G401 (cell line): ENCODE measurements around the gene NPEPPS. TPM values are rescaled to one million over a fixed set of nuclear protein-coding genes. Genes with fewer than 3 reads are reported as not detected.
"Not testable (repeated sequence)": the region's sequence is repeated elsewhere in the genome, so short reads cannot be mapped to it uniquely, and the experiment has no call there.

Experiments
- DNase-seq: peaks from one replicate; pipeline ENCODE4 v3.0.0-alpha.2; 2015; ENCODE audit warnings: low spot score
- in situ Hi-C: cut with HindIII; loops from 2 replicates; pipeline ENCODE4 v1.10.0; 2016; ENCODE audit warnings: low sequenced_read_pairs, mixed read lengths
- total RNA-seq: library from RNA; depleted of rRNA; stranded (reverse); fragments of >200 nt; shearing (Covaris generic); gene quantifications from 2 replicates; pipeline ENCODE4 v1.2.3, GENCODE V29; 2014

Gene NPEPPS
- total RNA-seq, 1 experiment from 2014 or later: 58.9 TPM

DNA sequence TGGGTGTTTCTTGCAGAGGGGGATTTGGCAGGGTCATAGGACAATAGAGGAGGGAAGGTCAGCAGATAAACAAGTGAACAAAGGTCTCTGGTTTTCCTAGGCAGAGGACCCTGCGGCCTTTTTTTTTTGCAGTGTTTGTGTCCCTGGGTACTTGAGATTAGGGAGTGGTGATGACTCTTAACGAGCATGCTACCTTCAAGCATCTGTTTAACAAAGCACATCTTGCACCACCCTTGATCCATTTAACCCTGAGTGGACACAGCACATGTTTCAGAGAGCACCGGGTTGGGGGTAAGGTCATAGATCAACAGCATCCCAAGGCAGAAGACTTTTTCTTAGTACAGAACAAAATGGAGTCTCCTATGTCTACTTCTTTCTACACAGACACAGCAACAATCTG, 25.2 kb downstream of the NPEPPS start:
- in situ Hi-C loops, DNase-seq: not testable (repeated sequence)

DNA sequence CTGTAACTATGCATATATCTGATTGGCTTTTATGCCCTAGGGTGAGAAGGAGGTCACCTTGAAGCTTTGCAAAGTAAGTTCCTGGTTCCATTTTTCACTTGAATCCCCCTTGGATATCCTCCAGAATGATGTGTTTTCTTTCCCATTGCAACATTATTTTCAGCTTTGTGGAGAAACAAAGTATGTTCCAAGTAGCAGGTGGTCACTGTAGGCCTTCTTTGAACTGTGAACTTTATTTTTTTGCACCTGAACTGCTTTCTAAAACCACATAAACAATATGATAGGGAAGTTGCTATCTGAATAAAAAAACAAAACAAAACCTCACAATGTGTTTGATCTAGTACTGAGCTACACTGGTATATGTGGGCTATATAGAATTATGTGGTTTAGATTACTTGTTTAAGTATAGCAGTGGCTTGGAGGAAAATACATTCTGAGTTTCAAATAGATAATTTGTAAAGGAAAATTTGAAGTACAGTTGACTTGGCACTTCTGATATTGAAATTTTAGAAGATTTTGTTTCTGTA, 29.7 kb downstream of the NPEPPS start:
- DNase-seq, in situ Hi-C loops: not testable (repeated sequence)

DNA sequence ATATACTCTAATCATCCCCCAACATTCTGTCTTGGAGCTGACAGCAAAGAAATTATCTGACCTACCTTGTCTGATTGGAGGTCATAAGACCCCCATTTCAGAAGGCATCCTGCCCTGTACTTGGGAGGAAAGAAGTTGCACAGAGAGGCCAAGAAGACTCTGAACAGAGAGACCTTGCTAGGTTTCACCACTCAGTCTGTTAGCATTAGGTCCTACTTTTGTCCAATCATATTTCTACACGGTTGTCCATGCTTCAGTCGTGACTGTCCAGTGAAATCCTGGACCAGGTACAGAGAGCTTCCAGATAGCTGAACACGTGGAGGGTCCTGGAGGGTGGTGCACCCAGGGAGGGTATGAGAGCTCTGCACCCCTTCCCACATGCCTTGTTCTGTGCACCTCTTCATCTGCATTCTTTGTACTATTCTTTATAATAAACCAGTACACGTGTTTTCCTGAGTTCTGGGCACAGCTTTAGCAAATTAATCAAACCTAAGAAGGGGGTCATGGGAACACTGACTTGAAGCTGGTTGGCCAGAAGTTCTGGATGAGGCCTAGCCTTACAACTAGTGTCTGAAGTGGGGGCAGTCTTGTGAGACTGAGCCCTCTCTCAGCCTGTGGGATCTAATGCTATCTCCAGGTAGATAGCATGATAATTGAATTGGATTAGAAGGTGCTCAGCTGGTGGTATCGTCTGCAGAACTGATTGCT, 30.9 kb downstream of the NPEPPS start:
- in situ Hi-C loops, DNase-seq: not testable (repeated sequence)

DNA sequence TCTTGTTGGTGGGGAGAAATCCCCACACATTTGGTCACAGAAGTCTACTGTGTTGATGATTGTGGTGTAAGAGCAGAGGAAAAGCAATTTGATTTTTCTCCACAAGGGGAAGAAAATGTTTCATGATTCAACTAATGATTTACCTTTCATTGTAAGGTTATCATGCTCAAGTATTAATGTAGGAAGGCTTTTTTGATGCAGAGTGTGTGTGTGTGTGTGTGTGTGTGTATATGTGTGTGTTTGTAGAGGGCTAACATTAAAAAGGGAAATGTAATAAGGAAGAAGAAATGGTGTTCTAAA, 31.4 kb downstream of the NPEPPS start:
- DNase-seq, in situ Hi-C loops: not testable (repeated sequence)

DNA sequence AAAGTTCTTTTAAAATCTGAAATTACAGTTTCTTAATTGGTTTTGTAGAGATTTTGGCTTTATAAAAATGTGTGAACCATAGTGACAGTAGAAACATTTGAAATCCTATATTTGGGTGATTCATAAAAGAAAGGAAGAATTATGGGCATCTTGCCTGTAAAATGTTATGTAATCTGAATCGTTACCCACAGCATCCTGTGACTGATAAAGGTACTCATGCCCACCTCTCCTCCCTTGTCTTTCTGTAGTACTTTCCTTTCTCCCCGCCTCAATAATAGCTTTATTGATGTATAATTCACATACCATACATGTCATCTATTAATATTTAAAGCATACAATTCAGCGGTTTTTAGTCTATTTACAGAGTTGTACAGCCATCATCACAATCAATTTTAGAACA, 36.4 kb downstream of the NPEPPS start:
- in situ Hi-C loops: not testable (repeated sequence)
- peak; percentile 29 for DNase-seq

DNA sequence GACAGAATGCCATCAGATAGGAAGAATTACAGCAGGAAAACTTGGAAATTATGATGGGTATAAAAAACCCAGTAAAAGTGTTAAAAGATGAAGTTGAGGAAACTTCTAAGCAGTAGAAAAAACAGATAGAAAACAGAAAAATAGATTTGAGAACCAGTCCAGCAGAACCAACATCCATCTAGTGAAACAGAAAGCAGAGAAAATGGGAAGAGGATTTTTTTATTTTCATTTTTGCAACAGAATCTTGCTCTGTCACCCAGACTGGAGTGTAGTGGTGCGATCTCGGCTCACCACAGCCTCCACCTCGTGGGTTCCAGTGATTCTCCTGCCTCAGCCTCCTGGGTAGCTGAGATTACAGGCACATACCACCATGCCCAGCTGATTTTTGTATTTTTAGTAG, 41.7 kb downstream of the NPEPPS start:
- in situ Hi-C loops, DNase-seq: not testable (repeated sequence)

DNA sequence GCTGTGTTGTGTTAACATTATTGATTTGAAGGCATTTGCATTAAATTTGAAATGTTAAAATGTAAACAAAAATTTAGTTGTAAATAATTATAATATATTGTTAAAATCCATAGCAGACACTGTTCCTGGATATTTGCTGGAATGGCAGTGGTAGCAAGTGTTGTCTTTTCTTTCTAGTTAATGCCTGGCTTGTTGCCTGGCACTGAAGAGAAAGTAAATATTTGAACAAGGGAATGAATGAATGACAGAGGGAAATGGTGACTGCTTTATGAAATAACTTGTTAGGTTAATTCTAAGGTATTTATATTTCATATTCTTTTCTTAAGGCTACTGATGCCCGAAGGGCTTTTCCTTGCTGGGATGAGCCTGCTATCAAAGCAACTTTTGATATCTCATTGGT, 51.5 kb downstream of the NPEPPS start:
- in situ Hi-C loops: not testable (repeated sequence)

DNA sequence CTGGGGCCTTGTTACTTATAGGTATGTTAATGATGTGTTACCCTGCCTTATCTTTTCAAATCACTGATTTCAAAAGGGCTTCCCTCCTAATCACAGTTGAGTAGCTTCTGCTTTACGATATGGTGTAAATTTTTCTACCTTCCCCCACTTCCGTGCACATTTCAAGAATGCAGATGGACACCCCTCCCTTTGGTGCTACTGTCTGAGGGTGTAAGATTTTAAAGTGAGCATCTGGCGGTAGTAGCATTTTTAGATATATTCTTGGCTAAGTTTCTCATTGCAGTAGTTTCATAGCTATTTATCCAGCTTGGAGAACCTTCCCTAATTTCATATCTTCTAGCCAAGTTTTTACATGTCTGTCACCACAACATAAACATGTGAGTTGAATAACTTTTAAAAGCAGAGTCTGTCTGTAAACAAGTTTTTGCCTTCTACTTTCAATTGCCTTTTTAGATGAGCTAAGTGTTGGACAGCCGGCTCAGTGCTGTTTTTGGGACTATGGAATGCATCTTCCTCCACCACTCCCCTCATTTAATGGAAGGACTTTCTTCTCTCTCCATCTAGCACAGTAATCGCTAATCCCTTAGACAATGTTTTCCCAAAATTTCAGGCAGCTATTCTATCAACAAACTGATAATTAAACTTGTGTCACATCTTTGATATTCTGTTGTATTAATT, 55.6 kb downstream of the NPEPPS start:
- in situ Hi-C loops, DNase-seq: not testable (repeated sequence)

More for the DNA sequence above, 51.5 kb downstream of the NPEPPS start:
- not testable (repeated sequence) for DNase-seq

DNA sequence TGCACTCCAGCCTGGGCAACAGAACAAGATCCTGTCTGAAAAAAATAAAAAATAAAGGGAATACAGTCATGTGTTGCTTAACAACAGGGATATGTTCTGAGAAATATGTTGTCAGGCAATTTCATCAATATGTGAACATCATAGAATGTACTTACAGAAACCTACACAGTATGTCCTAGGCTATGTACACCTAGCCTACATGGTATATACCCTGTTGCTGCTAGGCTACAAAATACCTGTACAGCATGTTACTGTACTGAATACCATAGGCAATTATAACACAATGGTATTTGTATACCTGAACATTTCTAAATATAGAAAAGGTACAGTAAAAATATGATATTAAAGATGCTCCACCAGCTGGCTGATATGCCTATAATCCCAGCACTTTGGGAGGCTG, 62.6 kb downstream of the NPEPPS start:
- DNase-seq, in situ Hi-C loops: not testable (repeated sequence)

DNA sequence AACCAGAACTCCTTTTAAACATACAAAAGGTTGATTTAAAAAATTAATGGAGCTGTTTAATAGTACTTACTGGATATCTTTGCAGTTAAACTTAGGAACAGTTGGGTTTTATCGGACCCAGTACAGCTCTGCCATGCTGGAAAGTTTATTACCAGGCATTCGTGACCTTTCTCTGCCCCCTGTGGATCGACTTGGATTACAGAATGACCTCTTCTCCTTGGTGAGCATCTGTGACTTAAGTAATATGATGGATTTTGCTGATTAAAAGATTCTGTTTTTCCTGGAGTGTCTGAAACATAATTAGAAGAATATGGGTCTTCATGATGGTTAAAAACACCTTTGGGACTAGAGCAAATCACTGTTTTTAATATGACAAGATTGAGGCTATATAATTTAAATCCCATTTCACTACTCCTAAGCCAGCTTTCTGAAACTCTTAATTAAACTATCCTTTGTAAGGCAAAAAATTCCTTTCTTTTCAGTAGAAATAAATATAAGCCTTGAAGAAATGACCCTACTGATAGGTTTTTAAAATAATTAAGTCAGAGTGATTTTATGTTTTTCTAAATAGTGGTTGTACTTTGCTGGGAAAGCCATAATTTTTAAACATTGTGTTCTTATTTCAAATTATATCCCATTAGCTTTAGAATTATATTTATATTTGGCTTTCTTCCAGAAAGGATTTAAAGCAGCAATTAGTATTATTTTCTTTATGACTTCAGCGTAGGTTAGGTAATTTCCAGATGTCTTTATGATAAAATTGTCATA, 73.1 kb downstream of the NPEPPS start:
- no peak for DNase-seq
- in situ Hi-C loops: no loop called here

DNA sequence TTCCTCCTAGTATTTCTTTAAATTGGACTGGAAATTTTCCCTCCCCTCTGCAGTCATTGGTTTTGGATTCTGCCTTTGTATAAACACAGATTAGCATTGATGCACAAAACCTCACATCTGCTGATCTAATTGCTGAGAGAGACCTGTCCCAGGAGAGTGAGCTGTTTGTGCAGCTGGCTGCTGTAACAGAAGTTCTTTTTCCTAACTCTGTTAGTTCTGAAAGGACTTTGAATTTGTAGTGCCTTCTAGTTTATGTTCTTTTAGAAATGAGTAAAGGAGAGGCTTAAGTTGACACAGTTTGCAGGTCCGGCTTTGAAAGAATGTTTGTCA, 73.7 kb downstream of the NPEPPS start:
- DNase-seq: no peak
- in situ Hi-C loops: no loop called here

DNA sequence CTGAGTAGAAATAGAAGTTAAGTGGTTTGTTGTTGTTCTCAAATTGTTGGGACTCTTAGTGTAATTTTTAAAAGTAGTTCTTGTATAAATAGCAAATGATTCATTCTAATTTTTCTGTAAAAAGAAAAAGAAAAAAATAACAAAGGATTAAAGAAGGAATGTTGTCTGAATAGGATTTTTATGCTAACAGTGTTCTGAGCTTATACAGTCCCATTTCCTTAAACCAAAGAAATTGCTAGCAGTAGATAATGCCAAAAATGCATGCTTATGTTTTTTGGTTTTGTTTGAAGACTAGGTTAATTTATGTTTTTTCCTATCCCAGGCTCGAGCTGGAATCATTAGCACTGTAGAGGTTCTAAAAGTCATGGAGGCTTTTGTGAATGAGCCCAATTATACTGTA, 74.1 kb downstream of the NPEPPS start:
- DNase-seq: no peak
- in situ Hi-C loops: no loop called here

DNA sequence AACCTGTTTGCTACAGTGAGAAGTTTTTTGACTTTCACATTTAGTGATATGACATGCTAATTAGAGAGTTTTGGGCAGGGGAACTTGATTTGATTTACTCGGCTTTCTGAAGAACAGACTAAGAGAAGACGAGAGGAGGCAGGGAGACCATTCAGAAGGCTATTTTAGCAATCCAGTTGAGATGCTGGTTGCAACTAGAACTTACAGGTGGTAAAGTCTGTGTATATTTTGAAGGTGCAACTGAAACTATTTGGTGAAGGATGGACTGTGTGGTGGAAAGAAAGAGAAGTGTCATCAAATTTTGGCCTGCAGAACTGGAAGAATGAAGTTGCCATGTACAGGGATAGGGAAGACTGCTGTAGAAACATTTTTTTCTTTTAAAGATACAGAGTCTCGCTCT, 76.6 kb downstream of the NPEPPS start:
- in situ Hi-C loops: no loop called here
- DNase-seq: no peak

DNA sequence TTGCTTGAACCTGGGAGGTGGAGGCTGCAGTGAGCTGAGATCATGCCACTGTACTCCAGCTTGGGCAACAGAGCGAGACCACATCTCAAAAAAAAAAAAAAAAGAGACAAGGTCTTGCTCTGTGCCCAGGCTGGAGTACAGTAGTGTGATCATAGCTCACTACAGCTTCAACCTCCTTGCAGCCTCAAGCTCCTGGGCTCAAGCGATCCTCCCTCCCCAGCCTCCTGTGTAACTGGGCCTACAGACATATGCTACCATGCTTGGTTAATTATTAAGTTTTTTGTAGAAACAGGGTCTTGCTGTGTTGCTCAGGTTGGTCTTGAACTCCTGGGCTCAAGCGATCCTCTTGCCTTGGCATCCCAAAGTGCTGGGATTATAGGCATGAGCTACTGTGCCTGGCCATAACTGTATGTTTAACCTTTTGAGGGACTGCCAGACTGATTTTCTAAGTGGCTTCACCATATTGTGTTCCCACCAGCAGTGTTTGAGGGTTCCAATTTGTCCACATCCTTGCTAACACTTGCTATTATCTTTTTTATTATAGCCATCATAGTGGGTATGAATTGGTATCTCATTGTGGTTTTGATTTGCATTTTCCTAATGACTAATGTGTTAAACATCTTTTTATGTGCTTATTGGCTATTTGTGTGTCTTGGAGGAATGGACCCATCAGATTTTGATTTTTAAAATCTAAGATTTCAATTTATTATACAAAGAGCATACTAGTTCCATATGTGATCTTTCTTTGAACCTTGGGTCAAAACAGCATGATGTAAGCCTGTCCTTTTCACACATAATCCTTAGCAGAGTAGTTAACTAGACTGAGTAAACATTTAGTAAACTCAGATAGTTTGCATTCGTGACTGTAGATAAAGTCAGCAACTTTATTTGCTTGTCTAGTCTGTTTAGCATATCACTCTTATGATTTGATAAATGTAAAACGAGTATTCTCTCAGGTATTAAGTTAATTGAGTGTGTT, 80.8 kb downstream of the NPEPPS start:
- in situ Hi-C loops: no loop called here

DNA sequence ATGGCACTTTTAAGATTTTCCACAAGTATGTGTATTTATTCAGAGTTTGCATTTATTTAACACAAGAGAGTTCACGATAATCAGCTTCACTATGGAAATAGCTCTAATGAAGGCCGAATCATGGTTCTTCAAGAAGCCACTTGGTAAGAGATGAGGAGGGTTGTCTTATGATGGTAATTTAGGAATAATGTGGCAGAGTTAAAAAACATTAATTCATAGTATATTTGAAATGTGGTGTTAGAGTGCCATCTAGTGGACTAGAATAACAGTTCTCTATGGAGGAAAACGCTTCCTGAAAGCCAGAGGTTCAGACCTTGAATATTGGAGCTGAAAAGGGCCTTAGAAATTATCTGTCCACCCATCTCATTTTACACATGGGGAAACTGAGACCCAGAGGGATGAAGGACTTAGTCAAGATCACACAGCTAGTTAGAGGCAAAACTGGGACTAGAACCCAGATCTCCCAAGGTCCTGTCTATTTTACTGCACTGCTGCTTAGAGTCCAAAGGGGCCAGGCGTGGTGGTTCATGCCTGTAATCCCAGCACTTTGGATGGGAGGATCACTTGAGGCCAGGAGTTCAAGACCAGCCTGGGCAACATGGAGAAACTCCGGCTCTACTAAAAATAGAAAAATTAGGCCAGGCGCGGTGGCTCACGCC, 85.0 kb downstream of the NPEPPS start:
- peak; percentile 67 for DNase-seq
- in situ Hi-C loops: no loop called here

More for the DNA sequence above, 80.8 kb downstream of the NPEPPS start:
- DNase-seq: no peak

DNA sequence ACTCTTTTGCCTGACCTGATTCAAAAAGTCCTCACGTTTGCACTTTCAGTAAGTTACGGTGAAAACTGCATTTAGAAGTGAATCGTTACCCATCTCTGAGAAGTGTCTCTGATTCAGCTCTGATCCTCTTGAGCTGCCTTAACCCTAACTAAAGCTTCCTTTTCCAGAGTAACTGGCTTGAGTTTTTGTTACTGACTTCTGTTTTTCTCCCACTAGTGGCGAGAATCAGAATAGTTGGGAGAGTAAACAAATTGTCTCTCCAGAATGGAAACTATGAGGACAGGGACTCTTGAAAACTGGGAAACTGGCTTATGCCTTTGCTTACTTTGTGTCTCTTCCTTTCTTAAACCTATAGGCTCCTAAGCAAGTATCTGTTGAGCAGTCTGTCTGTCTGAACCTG, 87.5 kb downstream of the NPEPPS start:
- in situ Hi-C loops: no loop called here
- DNase-seq: no peak

DNA sequence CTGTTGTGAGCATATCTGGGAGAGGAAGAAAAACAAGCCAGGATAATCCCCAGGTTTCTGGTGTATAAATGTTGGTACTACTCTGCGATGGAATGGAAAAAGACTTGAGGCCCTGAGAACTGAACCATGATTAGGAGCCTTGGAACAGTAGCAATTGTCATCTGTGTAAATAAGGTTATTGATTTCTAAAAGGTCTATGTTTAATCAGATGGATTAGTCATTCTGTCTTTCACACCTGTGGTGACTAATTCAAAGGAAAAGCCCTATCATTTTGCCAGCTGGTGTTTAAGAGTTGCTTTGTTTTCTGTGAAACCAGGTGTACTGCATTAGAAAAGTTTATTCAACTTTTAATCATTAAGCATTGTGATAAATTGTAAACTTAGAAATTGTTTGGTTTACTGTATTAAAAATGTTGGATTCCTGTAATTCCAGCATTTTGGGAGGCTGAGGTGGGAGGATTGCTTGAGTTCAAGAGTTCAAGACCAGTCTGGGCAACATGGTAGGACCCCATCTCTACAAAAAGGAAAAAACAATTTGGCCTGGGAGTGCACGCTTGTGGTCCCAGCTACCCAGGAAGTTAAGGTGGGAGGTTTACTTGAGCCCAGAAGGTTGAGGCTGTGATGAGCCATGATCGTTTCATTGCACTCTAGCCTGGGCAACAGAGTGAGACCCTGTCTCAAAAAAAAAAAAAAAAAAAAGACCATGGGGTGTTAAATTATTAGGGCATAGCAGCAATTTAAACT, 89.8 kb downstream of the NPEPPS start:
- in situ Hi-C loops: no loop called here
- no peak for DNase-seq
